OCI-LY1 (cell line): ENCODE data around the gene PCSK6.

Experiments used
- EZH2 ChIP-seq: fragments of 200-600 bp; sonication (generic), shearing (Covaris generic); IDR thresholded peaks from 2 replicates; pipeline ENCODE4 v1.8.0; 2017; ENCODE audit warnings: borderline replicate concordance, mixed run types, mild to moderate bottlenecking, antibody characterized with exemption, low read length, moderate library complexity, mixed read lengths
- TF ChIP-seq, protein P1 (sequence below): fragments of 200-600 bp; sonication (generic), shearing (Covaris generic); IDR thresholded peaks from 2 replicates; pipeline ENCODE4 v1.5.1; 2017; ENCODE audit warnings: mild to moderate bottlenecking, antibody characterized with exemption, low read length, moderate library complexity, mixed read lengths

DNA sequence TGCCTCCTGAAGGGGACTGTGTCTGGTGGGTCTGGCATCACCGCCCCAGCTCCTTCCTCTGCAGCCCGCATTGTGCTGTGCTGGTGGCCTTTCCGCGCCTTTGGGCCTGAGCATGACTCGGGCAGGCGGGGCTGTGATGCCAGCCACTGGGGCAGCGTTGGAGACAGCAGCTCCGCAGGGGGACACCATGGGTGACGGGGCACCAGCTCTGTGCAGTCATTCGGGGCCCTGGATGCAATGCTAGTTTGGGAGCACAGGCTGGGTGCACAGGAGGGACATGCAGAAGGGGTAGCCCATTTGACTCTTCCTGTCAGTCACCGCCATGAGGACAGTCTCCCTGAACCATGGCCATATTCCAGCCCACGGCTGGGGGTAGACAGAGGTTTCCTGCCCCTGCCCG is 110.6 kb downstream of the PCSK6 start:
- TF ChIP-seq, protein P1, sequence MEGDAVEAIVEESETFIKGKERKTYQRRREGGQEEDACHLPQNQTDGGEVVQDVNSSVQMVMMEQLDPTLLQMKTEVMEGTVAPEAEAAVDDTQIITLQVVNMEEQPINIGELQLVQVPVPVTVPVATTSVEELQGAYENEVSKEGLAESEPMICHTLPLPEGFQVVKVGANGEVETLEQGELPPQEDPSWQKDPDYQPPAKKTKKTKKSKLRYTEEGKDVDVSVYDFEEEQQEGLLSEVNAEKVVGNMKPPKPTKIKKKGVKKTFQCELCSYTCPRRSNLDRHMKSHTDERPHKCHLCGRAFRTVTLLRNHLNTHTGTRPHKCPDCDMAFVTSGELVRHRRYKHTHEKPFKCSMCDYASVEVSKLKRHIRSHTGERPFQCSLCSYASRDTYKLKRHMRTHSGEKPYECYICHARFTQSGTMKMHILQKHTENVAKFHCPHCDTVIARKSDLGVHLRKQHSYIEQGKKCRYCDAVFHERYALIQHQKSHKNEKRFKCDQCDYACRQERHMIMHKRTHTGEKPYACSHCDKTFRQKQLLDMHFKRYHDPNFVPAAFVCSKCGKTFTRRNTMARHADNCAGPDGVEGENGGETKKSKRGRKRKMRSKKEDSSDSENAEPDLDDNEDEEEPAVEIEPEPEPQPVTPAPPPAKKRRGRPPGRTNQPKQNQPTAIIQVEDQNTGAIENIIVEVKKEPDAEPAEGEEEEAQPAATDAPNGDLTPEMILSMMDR: no peak
- no peak for TF ChIP-seq EZH2
